Left renal cortex interstitium (tissue), 4 donors: Measurements from ENCODE around the gene IFNL2. TPM values are rescaled to one million over a fixed set of nuclear protein-coding genes. Genes with fewer than 3 reads are reported as not detected.
"Not testable (repeated sequence)": the region's sequence is repeated elsewhere in the genome, so short reads cannot be mapped to it uniquely, and the experiment has no call there.

ENCODE experiments used
- DNase-seq, 4 donors: peaks; one replicate each; pipeline ENCODE4 v3.0.0-alpha.2; 2013; ENCODE audit warnings: low read depth in 4 of 4, low spot score in 2 of 4, missing footprints in 1 of 4
- polyA plus RNA-seq, 4 donors: library from polyadenylated mRNA; unstranded; fragments of 120-200 nt; gene quantifications; one replicate each; pipeline ENCODE4 v1.2.1, GENCODE V29; 2013; ENCODE audit not compliant: insufficient read length in 4 of 4

IFNL2 gene
- polyA plus RNA-seq, 4 donors, result not detected

GRCh38 chr19:39296055-39296645, 28.0 kb downstream of the IFNL2 start, which contains the start of gene IFNL1:
TSS of gene IFNL1 (plus strand) at chr19:39296407. CDS start at chr19:39296422, 15 bp downstream.
- DNase-seq, result no peak

GRCh38 chr19:39296906-39297305, 28.7 kb downstream of the IFNL2 start:
- no peak for DNase-seq

GRCh38 chr19:39297931-39298634, 29.9 kb downstream of the IFNL2 start:
- DNase-seq, result no peak

- no peak for DNase-seq
These were observed 31.2 kb downstream of the IFNL2 start for GRCh38 chr19:39299404-39299803.

- no peak for DNase-seq
These were observed 31.6 kb downstream of the IFNL2 start for GRCh38 chr19:39299832-39300231.

GRCh38 chr19:39301021-39301420, 32.8 kb downstream of the IFNL2 start:
- no peak for DNase-seq

GRCh38 chr19:39301562-39301961, 33.4 kb downstream of the IFNL2 start:
- no peak for DNase-seq

- no peak for DNase-seq
These were observed 35.4 kb downstream of the IFNL2 start for GRCh38 chr19:39303373-39304184.

- no peak for DNase-seq
These were observed 36.0 kb downstream of the IFNL2 start for GRCh38 chr19:39304185-39304513.

- DNase-seq, result no peak
These were observed 36.7 kb downstream of the IFNL2 start for GRCh38 chr19:39304701-39305571.

- DNase-seq, result no peak
These were observed 37.9 kb downstream of the IFNL2 start for GRCh38 chr19:39306075-39306474.

- DNase-seq, result no peak
These were observed 39.0 kb downstream of the IFNL2 start for GRCh38 chr19:39307046-39307821.

- no peak for DNase-seq
These were observed 39.8 kb downstream of the IFNL2 start for GRCh38 chr19:39307822-39308530.

- DNase-seq, result no peak
These were observed 40.5 kb downstream of the IFNL2 start for GRCh38 chr19:39308531-39309304.

GRCh38 chr19:39309305-39309670, 41.1 kb downstream of the IFNL2 start:
- not testable (repeated sequence) for DNase-seq

- DNase-seq, result no peak
These were observed 42.5 kb downstream of the IFNL2 start for GRCh38 chr19:39310558-39311311.

- DNase-seq, result no peak
These were observed 46.0 kb downstream of the IFNL2 start for GRCh38 chr19:39314016-39314728.
